GM12801 (cell line): ENCODE data around the gene HOXA3.

ENCODE experiments used
- TF ChIP-seq, protein P1 (sequence below): IDR thresholded peaks from one replicate; pipeline ENCODE4 v1.5.1; 2011; ENCODE audit warnings: control low read depth; ENCODE audit not compliant: insufficient read length; ENCODE audit errors: extremely low read depth

HOXA3 gene

DNA sequence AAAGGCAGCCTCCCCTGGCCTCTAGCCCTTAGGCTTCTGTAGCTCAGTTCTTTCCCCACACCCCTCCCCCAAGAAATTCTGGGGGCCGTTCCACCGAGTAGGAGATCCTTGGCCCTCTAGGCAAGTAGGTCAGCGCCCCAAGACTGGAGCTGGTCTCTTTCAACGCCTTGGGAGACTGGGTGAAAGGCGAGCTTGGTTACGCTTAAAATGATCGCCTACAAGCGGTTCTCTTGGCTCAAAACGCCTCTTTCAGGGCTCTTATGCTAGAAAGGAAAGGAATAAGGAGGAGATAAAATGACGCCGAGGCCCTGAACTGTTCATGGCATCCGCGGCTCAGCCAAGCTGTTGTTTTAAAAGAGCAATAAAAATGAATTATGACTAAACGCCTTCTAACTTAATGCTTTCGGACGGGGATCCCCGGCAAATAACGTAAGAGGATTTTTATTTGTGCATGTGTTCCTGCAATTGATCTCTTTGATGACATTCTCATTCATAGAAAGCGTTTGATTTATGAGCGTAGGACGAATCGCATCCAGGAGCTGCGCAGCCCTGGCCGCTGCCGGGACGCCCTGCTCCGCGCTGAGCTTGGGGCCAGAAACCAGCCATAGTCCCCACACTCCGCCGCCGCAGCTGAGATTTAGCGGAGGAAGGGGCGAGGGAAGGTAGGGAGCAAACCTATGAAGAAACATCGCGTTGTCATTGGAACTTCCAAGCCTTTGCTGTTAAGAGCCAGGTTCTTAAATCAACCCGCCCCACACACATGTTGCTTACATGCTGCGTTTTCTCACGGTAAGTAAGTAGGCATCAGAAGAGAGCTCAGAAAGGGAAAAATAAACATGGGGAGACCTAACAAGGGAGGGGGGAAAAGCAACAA is 53.6 kb downstream of the HOXA3 start:
- TF ChIP-seq, protein P1, sequence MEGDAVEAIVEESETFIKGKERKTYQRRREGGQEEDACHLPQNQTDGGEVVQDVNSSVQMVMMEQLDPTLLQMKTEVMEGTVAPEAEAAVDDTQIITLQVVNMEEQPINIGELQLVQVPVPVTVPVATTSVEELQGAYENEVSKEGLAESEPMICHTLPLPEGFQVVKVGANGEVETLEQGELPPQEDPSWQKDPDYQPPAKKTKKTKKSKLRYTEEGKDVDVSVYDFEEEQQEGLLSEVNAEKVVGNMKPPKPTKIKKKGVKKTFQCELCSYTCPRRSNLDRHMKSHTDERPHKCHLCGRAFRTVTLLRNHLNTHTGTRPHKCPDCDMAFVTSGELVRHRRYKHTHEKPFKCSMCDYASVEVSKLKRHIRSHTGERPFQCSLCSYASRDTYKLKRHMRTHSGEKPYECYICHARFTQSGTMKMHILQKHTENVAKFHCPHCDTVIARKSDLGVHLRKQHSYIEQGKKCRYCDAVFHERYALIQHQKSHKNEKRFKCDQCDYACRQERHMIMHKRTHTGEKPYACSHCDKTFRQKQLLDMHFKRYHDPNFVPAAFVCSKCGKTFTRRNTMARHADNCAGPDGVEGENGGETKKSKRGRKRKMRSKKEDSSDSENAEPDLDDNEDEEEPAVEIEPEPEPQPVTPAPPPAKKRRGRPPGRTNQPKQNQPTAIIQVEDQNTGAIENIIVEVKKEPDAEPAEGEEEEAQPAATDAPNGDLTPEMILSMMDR = no peak

DNA sequence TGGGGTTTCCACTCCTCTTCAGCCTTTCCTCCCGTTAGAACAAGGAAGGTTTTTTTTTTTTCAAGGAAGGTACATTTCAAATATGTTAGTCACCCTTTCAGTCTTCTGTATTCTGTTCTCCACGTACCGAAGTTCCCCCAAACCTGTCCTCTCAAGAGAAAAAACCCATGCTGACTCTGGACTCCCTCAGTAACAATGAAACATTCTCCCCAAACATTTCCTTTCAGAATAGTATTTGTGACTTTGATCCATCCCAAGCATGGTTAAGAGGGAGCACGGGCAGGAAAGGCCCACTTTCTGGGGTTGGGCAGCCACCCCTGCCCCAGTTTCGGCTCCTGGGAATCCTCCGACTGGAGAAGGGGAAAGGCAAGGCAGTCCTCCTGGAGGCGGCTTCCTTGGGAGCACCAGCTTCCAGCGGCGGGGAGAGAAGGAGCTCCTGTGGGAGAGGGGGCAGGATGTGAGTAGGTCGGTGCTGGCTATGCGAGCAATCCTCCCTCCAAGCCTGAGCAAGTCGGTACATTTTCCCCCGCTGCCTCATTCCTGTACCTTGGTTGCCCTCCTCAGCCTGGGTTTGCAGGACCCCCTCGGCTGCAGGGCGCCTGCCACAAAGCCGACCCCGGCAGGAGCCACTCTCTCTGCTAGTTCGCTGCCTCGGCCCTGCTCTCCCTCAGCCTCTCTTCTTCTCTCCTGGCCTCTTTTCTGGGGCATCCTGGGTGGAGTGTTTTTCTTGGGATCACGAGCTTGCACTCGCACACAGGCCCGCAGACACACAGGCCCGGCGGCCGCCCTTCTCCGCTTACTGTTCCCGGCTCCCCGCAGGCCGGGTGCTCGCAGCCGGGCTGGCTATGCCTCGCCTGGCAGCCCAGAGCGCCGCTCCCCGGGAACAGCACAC is 54.5 kb downstream of the HOXA3 start:
- TF ChIP-seq, protein P1 = no peak

DNA sequence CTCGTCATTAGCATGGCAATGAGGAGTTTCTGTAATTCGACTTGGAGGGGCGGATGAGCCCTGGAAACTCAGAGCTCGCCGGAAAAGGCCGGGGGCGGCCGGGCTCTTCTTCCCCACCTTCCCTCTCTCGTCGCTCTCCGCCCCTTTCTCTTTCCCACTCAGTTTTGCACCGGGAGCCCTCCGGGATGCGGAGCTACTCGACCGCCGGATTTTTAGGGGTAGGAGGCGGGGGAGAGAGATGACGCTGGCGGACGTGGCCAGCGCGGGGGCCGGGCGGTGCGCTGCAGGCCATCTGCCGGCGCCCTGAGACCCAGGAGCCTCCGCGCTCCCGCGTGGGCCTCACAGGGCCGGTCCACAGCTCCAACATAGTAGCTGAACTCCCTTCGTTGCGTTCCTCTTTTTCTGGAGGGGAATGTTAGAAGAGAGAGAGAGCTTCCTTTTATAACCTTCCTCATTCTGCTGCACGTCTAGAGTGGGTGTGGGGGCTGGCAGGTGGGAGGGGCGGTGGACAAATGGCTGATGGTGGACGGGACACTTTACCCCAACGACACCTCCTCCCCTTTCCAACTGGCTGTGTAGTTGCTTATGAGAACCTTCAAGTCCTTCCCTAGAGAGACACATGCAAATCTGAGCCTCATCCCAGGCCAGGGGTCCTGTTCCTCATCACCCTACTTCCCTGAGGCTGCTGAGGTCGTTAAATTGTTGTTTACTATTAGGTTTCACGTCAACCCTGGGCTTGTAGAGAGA is 55.4 kb downstream of the HOXA3 start:
- TF ChIP-seq, protein P1 = no peak

DNA sequence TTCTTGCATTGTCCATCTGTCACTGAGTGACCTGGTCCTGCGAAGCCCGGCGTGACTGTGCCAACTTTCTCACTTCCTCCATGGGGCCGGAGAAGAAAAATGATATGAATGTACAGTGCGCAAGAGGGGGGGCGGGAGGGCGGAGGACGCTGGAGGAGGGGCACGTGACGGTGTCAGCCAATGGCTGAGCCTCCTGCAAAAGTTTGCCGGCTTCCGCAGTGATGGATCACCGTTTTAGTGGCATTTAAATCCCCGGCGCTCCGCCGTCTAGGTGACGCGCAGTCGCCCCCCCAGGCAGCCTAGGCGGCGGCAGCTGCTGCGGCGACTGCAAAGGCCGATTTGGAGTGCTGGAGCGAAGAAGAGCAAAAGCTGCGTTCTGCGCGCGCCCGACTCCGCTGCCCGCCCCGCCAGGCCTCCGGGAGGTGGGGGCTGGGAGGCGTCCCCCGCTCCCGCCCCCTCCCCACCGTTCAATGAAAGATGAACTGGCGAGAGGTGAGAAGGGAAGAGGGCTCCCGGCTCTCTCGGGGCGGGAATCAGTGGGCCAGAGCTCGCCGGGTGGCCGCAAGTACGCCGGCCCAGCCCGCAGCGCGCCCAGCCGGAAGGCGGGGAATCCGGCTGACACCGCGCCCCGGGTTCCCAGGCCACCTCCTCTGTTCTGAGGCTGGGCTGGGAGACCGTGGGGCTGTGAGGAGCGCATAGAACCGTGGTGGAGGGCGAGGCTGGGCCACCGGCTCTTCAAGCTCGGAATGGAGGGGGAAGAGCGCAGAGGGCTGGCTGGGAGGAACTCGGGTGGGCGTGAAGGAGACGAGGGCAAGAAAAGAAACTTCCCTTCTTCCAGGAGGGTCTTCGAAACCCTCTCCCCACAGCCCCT is 56.3 kb downstream of the HOXA3 start, which contains the start of gene HOXA1:
Gene HOXA1 (minus strand): TSS at position 104 of the 871 bp plus-strand sequence. CDS start 88 bp downstream, at position 16.
- TF ChIP-seq, protein P1 = no peak

DNA sequence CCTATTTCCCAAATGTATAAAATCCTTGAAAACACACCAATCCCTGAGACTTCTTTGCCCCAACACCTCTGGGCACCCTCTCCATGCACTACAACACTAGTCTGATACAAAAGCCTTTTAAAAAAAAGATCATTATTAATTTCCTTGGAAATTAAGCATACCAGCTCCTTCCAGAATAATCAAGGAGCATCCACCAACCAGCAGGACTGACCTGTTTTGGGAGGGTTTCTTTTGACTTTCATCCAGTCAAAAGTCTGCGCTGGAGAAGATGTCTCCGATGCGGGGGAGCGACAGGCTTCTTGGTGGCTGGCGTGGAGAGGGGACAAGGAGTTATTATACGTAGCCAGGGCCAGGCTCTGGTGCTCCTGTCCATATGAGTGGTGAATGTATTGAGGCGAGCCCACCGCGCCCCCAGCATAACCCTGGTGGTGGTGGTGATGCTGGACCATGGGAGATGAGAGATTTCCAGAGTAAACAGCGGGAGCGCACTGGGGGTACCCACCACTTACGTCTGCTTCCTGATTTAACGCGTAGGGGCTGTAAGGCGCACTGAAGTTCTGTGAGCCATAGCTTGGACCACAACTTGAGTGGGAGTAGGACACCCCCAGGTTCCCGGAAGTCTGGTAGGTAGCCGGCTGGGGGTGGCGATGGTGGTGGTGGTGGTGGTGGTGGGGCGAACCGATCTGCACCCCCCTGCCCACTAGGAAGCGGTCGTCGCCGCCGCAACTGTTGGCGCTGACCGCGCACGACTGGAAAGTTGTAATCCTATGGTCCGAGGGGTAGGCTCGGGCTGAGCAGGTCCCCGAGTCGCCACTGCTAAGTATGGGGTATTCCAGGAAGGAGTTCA is 57.1 kb downstream of the HOXA3 start:
- TF ChIP-seq, protein P1 = no peak

DNA sequence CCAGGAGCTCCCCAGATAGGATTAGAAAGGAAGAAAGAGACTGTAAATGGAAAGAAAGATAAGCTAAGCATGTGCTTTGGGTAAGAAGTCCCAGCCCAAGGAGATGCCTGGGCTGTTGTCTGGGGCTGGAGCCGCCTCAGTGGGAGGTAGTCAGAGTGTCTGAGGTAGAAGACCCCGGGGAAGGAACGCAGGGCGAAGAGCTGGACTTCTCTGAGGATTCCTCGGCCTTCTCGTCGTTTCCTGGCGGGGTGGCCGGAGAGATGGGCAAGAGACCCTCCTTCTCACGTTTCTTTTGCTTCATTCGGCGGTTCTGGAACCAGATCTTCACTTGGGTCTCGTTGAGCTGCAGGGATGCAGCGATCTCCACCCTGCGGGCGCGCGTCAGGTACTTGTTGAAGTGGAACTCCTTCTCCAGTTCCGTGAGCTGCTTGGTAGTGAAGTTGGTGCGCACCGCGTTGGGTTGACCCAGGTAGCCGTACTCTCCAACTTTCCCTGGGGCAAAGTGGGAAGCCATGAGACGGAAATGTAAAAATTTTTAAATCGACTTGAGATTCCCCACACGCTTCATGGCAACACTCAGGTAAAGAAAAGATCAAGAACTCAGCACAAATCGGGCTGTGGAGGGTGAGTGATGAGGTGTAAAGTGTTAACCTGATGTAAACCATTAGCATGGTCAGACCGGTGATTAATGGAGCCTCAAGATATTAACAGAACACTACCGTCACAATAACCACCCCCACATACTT is 57.9 kb downstream of the HOXA3 start:
- TF ChIP-seq, protein P1 = no peak
